ENCODE data around the gene IPO8.

DNA sequence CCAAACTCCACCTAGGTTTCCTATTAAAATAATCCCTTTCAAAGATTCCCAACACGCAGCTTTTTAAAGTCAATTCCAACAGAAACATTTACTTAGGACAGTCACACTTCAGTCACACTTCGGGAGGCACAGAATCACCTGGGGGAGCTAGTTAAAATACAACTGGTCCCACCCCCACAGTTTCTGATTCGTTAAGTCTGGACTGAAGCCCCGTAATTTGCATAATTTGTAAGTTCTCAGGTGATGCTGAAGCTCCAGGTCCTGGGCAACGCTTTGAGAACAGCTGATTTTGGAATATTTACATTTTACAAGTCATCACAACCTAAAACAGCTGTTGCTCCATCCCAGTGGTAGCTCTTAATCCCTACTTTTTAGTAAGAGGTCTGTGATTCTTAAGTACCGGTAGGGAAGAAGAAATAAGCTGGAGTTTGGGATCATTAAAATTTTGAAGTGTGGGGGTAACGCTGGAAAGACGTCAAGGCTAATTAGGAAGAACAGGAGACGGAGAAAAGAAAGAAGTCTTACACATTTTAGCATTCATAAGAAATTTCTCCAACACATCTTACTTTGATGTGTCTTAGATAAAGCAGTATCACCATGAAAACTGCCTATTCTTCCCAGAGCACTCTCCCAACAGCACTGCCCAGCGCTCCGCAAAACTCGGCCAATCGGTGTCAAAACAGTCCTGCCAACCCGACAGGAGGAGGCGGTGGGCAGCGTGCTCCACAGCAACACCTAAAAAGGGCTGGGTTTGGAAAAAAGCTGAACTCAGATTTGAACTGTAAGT is 1.1 kb downstream of the IPO8 start:
- TF ChIP-seq, protein P1, sequence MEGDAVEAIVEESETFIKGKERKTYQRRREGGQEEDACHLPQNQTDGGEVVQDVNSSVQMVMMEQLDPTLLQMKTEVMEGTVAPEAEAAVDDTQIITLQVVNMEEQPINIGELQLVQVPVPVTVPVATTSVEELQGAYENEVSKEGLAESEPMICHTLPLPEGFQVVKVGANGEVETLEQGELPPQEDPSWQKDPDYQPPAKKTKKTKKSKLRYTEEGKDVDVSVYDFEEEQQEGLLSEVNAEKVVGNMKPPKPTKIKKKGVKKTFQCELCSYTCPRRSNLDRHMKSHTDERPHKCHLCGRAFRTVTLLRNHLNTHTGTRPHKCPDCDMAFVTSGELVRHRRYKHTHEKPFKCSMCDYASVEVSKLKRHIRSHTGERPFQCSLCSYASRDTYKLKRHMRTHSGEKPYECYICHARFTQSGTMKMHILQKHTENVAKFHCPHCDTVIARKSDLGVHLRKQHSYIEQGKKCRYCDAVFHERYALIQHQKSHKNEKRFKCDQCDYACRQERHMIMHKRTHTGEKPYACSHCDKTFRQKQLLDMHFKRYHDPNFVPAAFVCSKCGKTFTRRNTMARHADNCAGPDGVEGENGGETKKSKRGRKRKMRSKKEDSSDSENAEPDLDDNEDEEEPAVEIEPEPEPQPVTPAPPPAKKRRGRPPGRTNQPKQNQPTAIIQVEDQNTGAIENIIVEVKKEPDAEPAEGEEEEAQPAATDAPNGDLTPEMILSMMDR (IDR thresholded peaks at IDR 0.05), result no peak
- TF ChIP-seq POLR2A (IDR thresholded peaks at IDR 0.05), result no peak
